ENCODE measurements around the gene NCOA6.
"Not testable (repeated sequence)": the region's sequence is repeated elsewhere in the genome, so short reads cannot be mapped to it uniquely, and the experiment has no call there.

NCOA6 gene

GRCh38 chr20:34831936-34832335, 6.5 kb upstream of the NCOA6 start:
- no peak for DNase-seq (ENCODE audit: low read depth, low spot score)
- H3K27ac ChIP-seq: no peak overlapping the region

GRCh38 chr20:34829191-34829590, 3.7 kb upstream of the NCOA6 start:
- DNase-seq (ENCODE audit: low read depth, low spot score): no peak
- no peak overlapping the region for H3K27ac ChIP-seq

- DNase-seq (ENCODE audit: low read depth, low spot score): no peak
Measured at GRCh38 chr20:34824806-34825529, 483 bp downstream of the NCOA6 start.

GRCh38 chr20:34824452-34824805, 1.0 kb downstream of the NCOA6 start:
- peak; percentile 40 for DNase-seq (ENCODE audit: low read depth, low spot score)
- peak overlapping the region; percentile 86 for H3K27ac ChIP-seq

More at GRCh38 chr20:34824806-34825529, 483 bp downstream of the NCOA6 start:
- H3K27ac ChIP-seq: peak overlapping the region; percentile 86

GRCh38 chr20:34824026-34824425, 1.4 kb downstream of the NCOA6 start:
- H3K27ac ChIP-seq: peak overlapping the region; percentile 86

GRCh38 chr20:34820805-34821578, 4.5 kb downstream of the NCOA6 start:
- DNase-seq (ENCODE audit: low read depth, low spot score): no peak
- no peak overlapping the region for H3K27ac ChIP-seq

More at GRCh38 chr20:34824026-34824425, 1.4 kb downstream of the NCOA6 start:
- DNase-seq (ENCODE audit: low read depth, low spot score): no peak

GRCh38 chr20:34817801-34818200, 7.7 kb downstream of the NCOA6 start:
- DNase-seq (ENCODE audit: low read depth, low spot score): no peak
- no peak overlapping the region for H3K27ac ChIP-seq

- no peak for DNase-seq (ENCODE audit: low read depth, low spot score)
- H3K27ac ChIP-seq: no peak overlapping the region
Measured at GRCh38 chr20:34817072-34817471, 8.4 kb downstream of the NCOA6 start.

GRCh38 chr20:34815636-34816035, 9.8 kb downstream of the NCOA6 start:
- no peak overlapping the region for H3K27ac ChIP-seq
- DNase-seq (ENCODE audit: low read depth, low spot score): no peak

GRCh38 chr20:34808583-34808982, 16.9 kb downstream of the NCOA6 start:
- no peak for DNase-seq (ENCODE audit: low read depth, low spot score)
- no peak overlapping the region for H3K27ac ChIP-seq

- not testable (repeated sequence) for DNase-seq (ENCODE audit: low read depth, low spot score); H3K27ac ChIP-seq
Measured at GRCh38 chr20:34807944-34808465, 17.4 kb downstream of the NCOA6 start.

GRCh38 chr20:34806255-34806654, 19.2 kb downstream of the NCOA6 start:
- no peak overlapping the region for H3K27ac ChIP-seq
- no peak for DNase-seq (ENCODE audit: low read depth, low spot score)

- no peak overlapping the region for H3K27ac ChIP-seq
- DNase-seq (ENCODE audit: low read depth, low spot score): no peak
Measured at GRCh38 chr20:34798871-34799270, 26.6 kb downstream of the NCOA6 start.

- no peak for DNase-seq (ENCODE audit: low read depth, low spot score)
- H3K27ac ChIP-seq: no peak overlapping the region
Measured at GRCh38 chr20:34798328-34798727, 27.1 kb downstream of the NCOA6 start.

- no peak overlapping the region for H3K27ac ChIP-seq
- DNase-seq (ENCODE audit: low read depth, low spot score): no peak
Measured at GRCh38 chr20:34797012-34797995, 28.1 kb downstream of the NCOA6 start.

GRCh38 chr20:34794006-34794585, 31.4 kb downstream of the NCOA6 start:
- DNase-seq (ENCODE audit: low read depth, low spot score): no peak
- no peak overlapping the region for H3K27ac ChIP-seq

GRCh38 chr20:34792687-34793363, 32.6 kb downstream of the NCOA6 start:
- DNase-seq (ENCODE audit: low read depth, low spot score): no peak
- no peak overlapping the region for H3K27ac ChIP-seq

- peak overlapping the region; percentile 27 for H3K27ac ChIP-seq
- DNase-seq (ENCODE audit: low read depth, low spot score): no peak
Measured at GRCh38 chr20:34791289-34792020, 34.0 kb downstream of the NCOA6 start.

GRCh38 chr20:34781220-34781619, 44.2 kb downstream of the NCOA6 start:
- DNase-seq (ENCODE audit: low read depth, low spot score): no peak
- H3K27ac ChIP-seq: no peak overlapping the region

Data from epithelial cell of prostate (primary cell).